ENCODE data around the gene PAGE3. TPM values are rescaled to one million over a fixed set of nuclear protein-coding genes. Genes with fewer than 3 reads are reported as not detected.

Gene PAGE3
- total and polyA plus RNA-seq, 2 donors (not counting 1 experiment from before 2014, with no cell fraction given) = not detected

DNA sequence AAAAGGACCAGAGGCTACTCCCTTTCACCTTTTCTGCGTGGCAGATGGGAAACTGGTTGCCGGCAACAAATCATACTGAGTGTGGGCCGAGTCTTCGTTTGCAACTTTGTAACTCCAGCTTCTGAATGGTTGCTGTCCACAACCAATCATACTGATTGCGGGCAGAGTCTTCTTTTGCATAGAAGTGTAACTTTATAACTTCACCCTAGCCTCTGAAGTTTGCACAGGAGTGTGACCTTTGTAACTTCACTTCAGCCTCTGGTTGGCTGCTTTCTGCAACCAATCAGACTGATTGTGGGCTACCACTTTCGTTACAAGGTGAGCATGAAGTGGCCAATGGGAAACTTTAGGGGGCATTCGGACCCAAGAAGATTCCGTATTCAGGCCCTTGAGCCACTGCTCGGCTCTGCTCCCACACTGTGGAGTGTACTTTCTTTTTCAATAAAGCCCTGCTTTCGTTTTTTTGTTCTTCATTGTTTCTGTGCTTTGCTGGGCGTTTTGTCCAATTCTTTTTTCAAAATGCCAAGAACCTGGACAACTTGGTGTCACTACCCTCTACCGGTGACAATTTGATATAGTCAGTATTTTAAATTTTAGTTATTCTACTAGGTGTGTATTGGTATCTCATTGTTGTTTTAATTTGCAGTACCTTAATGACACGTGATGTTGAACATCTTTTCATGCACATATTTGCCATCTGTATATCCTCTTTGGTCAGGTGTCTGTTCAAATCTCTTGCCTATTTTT is 53.6 kb downstream of the PAGE3 start:
- no peak for DNase-seq (ENCODE audit: low read depth in 2 of 2)
- no peak overlapping the region for H2AFZ ChIP-seq (ENCODE audit: low read length)

More for the DNA sequence above, 53.6 kb downstream of the PAGE3 start:
- no peaks in the 10 kb centered on the region for H4K20me1 ChIP-seq (ENCODE audit: control insufficient read depth, extremely low read depth, insufficient read depth, low read length)
- no peaks in the 10 kb centered on the region for H3K36me3 ChIP-seq (ENCODE audit: control insufficient read depth, insufficient read depth, low read length)
- H3K79me2 ChIP-seq (ENCODE audit: control insufficient read depth, insufficient read depth, low read length) = no peaks in the 10 kb centered on the region
- H3K27me3 ChIP-seq (ENCODE audit: control insufficient read depth, insufficient read depth, low read length) = no peaks in the 10 kb centered on the region
- no peaks in the 10 kb centered on the region for H3K4me1 ChIP-seq (ENCODE audit: control insufficient read depth, extremely low read depth, insufficient read depth, low read length)
- no peak overlapping the region for H3K9ac ChIP-seq (ENCODE audit: insufficient read depth, low read length)
- no peak overlapping the region for H3K4me3 ChIP-seq (replicated peaks in 1 of 4; ENCODE audit: control extremely low read depth in 1 of 4, insufficient read depth in 1 of 4, low read depth in 3 of 4, low read length in 4 of 4)
- TF ChIP-seq, protein P1, sequence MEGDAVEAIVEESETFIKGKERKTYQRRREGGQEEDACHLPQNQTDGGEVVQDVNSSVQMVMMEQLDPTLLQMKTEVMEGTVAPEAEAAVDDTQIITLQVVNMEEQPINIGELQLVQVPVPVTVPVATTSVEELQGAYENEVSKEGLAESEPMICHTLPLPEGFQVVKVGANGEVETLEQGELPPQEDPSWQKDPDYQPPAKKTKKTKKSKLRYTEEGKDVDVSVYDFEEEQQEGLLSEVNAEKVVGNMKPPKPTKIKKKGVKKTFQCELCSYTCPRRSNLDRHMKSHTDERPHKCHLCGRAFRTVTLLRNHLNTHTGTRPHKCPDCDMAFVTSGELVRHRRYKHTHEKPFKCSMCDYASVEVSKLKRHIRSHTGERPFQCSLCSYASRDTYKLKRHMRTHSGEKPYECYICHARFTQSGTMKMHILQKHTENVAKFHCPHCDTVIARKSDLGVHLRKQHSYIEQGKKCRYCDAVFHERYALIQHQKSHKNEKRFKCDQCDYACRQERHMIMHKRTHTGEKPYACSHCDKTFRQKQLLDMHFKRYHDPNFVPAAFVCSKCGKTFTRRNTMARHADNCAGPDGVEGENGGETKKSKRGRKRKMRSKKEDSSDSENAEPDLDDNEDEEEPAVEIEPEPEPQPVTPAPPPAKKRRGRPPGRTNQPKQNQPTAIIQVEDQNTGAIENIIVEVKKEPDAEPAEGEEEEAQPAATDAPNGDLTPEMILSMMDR (conservative IDR thresholded peaks at IDR 0.05 in 1 of 2, IDR thresholded peaks at IDR 0.05 in 1 of 2; ENCODE audit: low read depth in 1 of 2, low read length in 2 of 2) = no peak
- TF ChIP-seq EZH2 (IDR thresholded peaks at IDR 0.05; ENCODE audit: low read length, missing control alignments) = no peak
- H3K4me2 ChIP-seq (ENCODE audit: extremely low read depth, insufficient read depth, low read length) = no peak overlapping the region
- H3K27ac ChIP-seq (ENCODE audit: insufficient read depth, low read length) = no peak overlapping the region
- H3K9me3 ChIP-seq (ENCODE audit: control insufficient read depth, insufficient read depth, low read depth, low read length) = no peaks in the 10 kb centered on the region

Other genes starting within 250 kb of the PAGE3 start
- not detected in 2 replicates for gene ALAS2, start 233.9 kb downstream of the PAGE3 start, total RNA-seq
- not detected in 2 replicates for gene ALAS2, start 233.9 kb downstream of the PAGE3 start, polyA plus RNA-seq
- not detected in 2 replicates for gene PAGE2B, start 189.9 kb downstream of the PAGE3 start, total RNA-seq
- gene PAGE2B, start 189.9 kb downstream of the PAGE3 start, polyA plus RNA-seq = not detected in 2 replicates
- gene PAGE2, start 175.9 kb downstream of the PAGE3 start, total RNA-seq = not detected in 2 replicates
- gene PAGE2, start 175.9 kb downstream of the PAGE3 start, polyA plus RNA-seq = not detected in 2 replicates
- gene PAGE5, start 44.6 kb downstream of the PAGE3 start, total RNA-seq = 0.66 TPM in 1 of 2 replicates, not detected in the other
- gene PAGE5, start 44.6 kb downstream of the PAGE3 start, polyA plus RNA-seq = not detected in 2 replicates
- gene MAGEH1, start 187.2 kb upstream of the PAGE3 start, total RNA-seq = 16.5 and 21.8 TPM in 2 replicates
- gene MAGEH1, start 187.2 kb upstream of the PAGE3 start, polyA plus RNA-seq = 24.4 and 38.5 TPM in 2 replicates
- 1.3 TPM in 2 replicates for gene USP51, start 224.9 kb upstream of the PAGE3 start, total RNA-seq
- gene USP51, start 224.9 kb upstream of the PAGE3 start, polyA plus RNA-seq = 0.95 and 1.3 TPM in 2 replicates

Measured in fibroblast of lung (primary cell).